Measurements from ENCODE around the gene CD68. TPM values are rescaled to one million over a fixed set of nuclear protein-coding genes. Genes with fewer than 3 reads are reported as not detected.

The CD68 gene
- total RNA-seq, 1 donor from 2014 or later = 0.49 TPM

DNA sequence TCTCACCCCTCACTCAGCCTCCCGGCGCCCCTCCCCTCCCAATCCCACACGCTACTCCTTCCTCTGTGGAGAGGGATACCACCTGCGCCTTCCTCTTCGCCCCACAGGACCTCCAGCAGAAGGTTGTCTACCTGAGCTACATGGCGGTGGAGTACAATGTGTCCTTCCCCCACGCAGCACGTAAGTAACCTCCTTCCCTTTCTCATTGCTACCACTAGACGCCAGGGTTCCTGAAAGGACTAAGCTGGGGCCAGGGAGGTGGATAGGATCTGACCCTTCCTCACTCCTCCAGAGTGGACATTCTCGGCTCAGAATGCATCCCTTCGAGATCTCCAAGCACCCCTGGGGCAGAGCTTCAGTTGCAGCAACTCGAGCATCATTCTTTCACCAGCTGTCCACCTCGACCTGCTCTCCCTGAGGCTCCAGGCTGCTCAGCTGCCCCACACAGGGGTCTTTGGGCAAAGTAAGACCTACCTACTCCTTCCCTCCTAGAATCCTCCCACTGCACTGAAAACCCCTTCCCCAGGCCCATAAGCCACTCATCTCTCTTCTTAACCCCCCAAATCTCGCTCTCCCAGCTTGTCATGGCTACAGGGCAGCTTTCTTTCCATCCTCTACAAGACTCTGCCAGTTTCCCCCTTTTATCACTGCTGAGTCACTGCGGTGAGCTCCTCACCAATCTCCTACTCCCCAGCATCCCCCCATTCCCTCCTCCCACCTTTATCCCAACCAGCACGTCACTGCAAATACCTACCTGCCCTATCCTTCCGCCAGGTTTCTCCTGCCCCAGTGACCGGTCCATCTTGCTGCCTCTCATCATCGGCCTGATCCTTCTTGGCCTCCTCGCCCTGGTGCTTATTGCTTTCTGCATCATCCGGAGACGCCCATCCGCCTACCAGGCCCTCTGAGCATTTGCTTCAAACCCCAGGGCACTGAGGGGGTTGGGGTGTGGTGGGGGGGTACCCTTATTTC lies 1.5 kb downstream of the CD68 start:
- Mint-ChIP-seq H3K27ac (ENCODE audit: unreplicated experiment) (peak overlapping the region; percentile 90), H3K36me3 (ENCODE audit: low read depth) (peaks cover 52% of the 10 kb centered on the region), H3K27me3 (ENCODE audit: low read depth) (peaks cover 43% of the 10 kb centered on the region), H3K9me3 (no peaks in the 10 kb centered on the region), H3K4me3 (peak overlapping the region; percentile 84), H3K4me1 (peaks cover 67% of the 10 kb centered on the region)
- DNase-seq (ENCODE audit: low read depth, low spot score) = no peak
- TF ChIP-seq, protein P1, sequence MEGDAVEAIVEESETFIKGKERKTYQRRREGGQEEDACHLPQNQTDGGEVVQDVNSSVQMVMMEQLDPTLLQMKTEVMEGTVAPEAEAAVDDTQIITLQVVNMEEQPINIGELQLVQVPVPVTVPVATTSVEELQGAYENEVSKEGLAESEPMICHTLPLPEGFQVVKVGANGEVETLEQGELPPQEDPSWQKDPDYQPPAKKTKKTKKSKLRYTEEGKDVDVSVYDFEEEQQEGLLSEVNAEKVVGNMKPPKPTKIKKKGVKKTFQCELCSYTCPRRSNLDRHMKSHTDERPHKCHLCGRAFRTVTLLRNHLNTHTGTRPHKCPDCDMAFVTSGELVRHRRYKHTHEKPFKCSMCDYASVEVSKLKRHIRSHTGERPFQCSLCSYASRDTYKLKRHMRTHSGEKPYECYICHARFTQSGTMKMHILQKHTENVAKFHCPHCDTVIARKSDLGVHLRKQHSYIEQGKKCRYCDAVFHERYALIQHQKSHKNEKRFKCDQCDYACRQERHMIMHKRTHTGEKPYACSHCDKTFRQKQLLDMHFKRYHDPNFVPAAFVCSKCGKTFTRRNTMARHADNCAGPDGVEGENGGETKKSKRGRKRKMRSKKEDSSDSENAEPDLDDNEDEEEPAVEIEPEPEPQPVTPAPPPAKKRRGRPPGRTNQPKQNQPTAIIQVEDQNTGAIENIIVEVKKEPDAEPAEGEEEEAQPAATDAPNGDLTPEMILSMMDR (conservative IDR thresholded peaks at IDR 0.05) = no peak

DNA sequence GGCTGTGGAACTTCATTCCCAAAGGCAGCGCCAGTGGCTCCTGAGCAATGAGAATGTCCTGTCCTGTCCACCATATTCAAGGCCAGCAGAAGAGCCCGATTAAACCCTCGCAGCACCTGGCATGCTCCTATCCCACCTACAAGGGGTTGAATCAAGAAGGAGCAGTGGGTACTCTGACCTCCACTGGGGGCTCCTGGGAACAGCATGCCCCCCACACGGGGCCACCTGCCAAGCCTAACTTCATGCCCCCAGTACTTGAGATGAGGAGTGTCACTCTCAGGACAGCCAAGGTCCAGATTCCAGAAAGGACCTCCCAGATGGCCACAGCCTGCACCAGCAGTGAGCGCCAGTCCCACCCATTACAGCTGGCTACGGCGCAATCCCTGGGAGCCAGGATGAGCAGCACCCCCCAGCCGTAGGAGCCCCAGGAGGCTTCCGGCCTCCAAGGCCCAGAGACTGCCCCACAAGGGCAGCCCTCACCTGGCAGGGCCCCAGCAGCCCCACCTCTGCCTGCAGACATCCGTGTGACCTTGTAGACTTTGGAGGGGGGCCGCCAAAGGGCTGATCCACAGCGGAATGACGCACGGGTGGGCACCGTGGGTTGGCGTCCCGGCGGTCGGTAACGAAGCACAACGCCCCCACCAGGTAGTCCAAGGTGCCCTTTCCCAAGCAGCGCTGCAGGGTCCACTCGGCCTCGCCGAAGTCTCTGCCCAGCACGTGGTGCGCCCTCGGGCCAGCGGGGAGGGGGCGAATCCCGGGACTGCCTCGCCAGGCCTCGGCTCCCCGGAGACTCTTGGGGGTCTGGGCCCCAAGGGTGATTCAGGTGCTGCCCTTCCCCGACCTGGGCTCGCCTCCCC lies 3.2 kb downstream of the CD68 start:
- H3K27ac Mint-ChIP-seq (ENCODE audit: unreplicated experiment) = peak overlapping the region; percentile 100
- peaks cover 37% of the 10 kb centered on the region for H3K36me3 Mint-ChIP-seq (ENCODE audit: low read depth)
- peak overlapping the region; percentile 84 for H3K4me3 Mint-ChIP-seq
- H3K27me3 Mint-ChIP-seq (ENCODE audit: low read depth) = peaks cover 35% of the 10 kb centered on the region
- DNase-seq (ENCODE audit: low read depth, low spot score) = no peak
- TF ChIP-seq, protein P1 (conservative IDR thresholded peaks at IDR 0.05) = no peak
- no peaks in the 10 kb centered on the region for H3K9me3 Mint-ChIP-seq
- H3K4me1 Mint-ChIP-seq = peaks cover 54% of the 10 kb centered on the region

DNA sequence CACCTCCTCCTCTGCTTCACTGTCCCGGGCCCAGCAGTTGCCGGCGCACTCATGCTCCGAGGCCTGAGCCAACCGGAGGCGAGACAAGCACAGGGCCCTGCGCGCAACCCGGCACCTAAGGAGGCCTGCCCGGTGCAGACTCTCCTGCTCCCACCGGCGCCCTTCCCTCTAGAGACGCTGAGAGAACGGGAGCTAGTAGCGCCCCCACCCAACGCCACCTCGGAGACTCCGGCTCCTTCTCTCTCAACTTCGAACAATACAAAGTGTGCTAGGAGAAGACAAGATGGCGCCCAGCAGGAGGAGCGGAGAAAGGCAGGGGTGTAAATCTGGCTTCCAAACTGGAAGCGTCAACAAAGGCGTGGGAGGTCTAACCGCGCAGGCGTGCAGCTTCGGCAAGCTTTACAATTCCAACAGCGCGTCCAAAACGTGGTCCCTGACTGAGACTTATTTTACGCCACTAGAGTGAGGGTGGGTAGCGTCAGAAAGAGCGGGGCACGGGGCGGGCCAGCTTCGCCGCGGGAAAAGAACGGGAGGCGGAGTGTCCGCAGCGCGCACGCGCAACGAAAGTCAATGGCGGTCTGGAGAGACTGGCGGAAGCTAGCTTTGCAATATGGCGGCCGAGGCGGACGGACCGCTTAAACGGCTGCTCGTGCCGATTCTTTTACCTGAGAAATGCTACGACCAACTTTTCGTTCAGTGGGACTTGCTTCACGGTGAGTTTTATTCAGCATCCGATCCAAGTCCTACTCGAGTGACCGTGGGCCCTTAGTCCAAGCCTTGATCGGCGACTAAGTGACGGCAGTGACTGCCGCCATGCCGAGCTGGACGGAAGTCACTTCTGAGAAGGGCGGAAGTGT lies 4.0 kb downstream of the CD68 start, which contains the start of gene MPDU1:
Gene MPDU1, plus strand, starts transcription at position 600 of the 857 bp plus-strand sequence. Its CDS starts 11 bp downstream, at position 611.
- Mint-ChIP-seq H3K27ac (ENCODE audit: unreplicated experiment) (peak within 1 kb of the TSS; percentile 100), H3K36me3 (ENCODE audit: low read depth) (peaks cover 31% of the 10 kb centered on the region), H3K4me3 (peak within 1 kb of the TSS; percentile 99), H3K4me1 (peaks cover 47% of the 10 kb centered on the region), H3K9me3 (no peaks in the 10 kb centered on the region), H3K27me3 (ENCODE audit: low read depth) (peaks cover 30% of the 10 kb centered on the region)
- TF ChIP-seq, protein P1 (conservative IDR thresholded peaks at IDR 0.05) = no peak
- peak; percentile 92 for DNase-seq (ENCODE audit: low read depth, low spot score)

DNA sequence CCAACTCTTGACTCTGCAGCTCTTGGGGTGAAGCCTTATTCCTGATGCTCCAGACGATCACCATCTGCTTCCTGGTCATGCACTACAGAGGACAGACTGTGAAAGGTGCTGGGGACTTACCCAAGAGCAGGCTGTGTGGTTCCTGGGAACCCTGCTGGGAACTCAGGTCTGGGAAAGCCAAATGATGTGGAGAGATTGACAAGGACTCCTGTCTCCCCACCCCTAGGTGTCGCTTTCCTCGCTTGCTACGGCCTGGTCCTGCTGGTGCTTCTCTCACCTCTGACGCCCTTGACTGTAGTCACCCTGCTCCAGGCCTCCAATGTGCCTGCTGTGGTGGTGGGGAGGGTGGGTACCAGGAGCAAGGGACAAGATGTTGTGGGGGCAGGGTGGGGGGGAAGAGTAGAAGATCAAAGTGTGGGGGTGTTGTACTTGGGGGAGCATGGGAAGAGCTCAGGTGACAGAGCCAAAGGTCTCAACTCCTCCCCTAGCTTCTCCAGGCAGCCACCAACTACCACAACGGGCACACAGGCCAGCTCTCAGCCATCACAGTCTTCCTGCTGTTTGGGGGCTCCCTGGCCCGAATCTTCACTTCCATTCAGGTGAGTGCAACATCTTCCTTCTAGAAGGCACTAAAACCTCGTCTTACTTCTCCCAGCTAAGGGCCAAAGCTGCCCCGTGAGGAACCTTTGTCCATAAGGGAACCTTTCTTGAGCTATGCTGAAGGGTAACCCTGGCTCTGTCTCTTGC lies 7.4 kb downstream of the CD68 start:
- H3K4me3 Mint-ChIP-seq = peak overlapping the region; percentile 73
- peaks cover 13% of the 10 kb centered on the region for H3K27me3 Mint-ChIP-seq (ENCODE audit: low read depth)
- H3K36me3 Mint-ChIP-seq (ENCODE audit: low read depth) = peaks cover 13% of the 10 kb centered on the region
- TF ChIP-seq, protein P1 (conservative IDR thresholded peaks at IDR 0.05) = peak; percentile 25
- H3K9me3 Mint-ChIP-seq = no peaks in the 10 kb centered on the region
- no peak for DNase-seq (ENCODE audit: low read depth, low spot score)
- no peak overlapping the region for H3K27ac Mint-ChIP-seq (ENCODE audit: unreplicated experiment)
- H3K4me1 Mint-ChIP-seq = peaks cover 30% of the 10 kb centered on the region
